SK-N-SH treated with all-trans-retinoic acid at 6 μM for 48 hours (cell line): ENCODE data around the gene GSS.

Experiments
- ATAC-seq: fragments of 200-7000 bp; cut with Tn5 transposase; 3 replicates; pipeline ENCODE4 v1.9.1; 2020; ENCODE audit warnings: mild to moderate bottlenecking, moderate library complexity
- ARNTL ChIP-seq: fragments of 450-650 bp; formaldehyde crosslinking; IDR thresholded peaks from 2 replicates; pipeline ENCODE4 v1.5.0; 2020; ENCODE audit warnings: low read depth, mild to moderate bottlenecking, moderate library complexity, borderline replicate concordance
- BACH2 ChIP-seq: fragments of 250-450 bp; sonication (Bioruptor Pico); IDR thresholded peaks from 2 replicates; pipeline ENCODE4 v1.9.0; 2021; ENCODE audit warnings: mild to moderate bottlenecking, borderline replicate concordance
- CSDC2 ChIP-seq: fragments of 250-450 bp; sonication (Bioruptor Pico); IDR thresholded peaks from 2 replicates; pipeline ENCODE4 v1.5.0; 2020; ENCODE audit warnings: mild to moderate bottlenecking, moderate library complexity
- CSRNP3 ChIP-seq: fragments of 250-450 bp; sonication (Bioruptor Pico); IDR thresholded peaks from 2 replicates; pipeline ENCODE4 v1.5.1; 2021; ENCODE audit warnings: mild to moderate bottlenecking, moderate library complexity
- ESRRG ChIP-seq: fragments of 250-450 bp; sonication (Bioruptor Pico); IDR thresholded peaks from 2 replicates; pipeline ENCODE4 v1.6.1; 2021; ENCODE audit warnings: mild to moderate bottlenecking
- GLIS3 ChIP-seq: fragments of 250-450 bp; sonication (Bioruptor Pico); IDR thresholded peaks from 2 replicates; pipeline ENCODE4 v1.5.0; 2020; ENCODE audit warnings: mild to moderate bottlenecking, moderate library complexity
- ISL1 ChIP-seq: fragments of 250-450 bp; sonication (Bioruptor Pico); IDR thresholded peaks from 2 replicates; pipeline ENCODE4 v2.1.2; 2022; ENCODE audit warnings: mild to moderate bottlenecking, moderate library complexity
- OSR1 ChIP-seq: fragments of 250-450 bp; sonication (Bioruptor Pico); IDR thresholded peaks from 2 replicates; pipeline ENCODE4 v1.8.0; 2022; ENCODE audit warnings: moderate library complexity, mild to moderate bottlenecking, inconsistent platforms
- PATZ1 ChIP-seq: fragments of 250-450 bp; sonication (Bioruptor Pico); IDR thresholded peaks from 2 replicates; pipeline ENCODE4 v1.8.0; 2020; ENCODE audit warnings: mild to moderate bottlenecking, moderate library complexity, borderline replicate concordance
- POU6F1 ChIP-seq: fragments of 250-450 bp; sonication (Bioruptor Pico); IDR thresholded peaks from 2 replicates; pipeline ENCODE4 v1.8.0; 2021; ENCODE audit warnings: low read depth, mild to moderate bottlenecking, moderate library complexity, borderline replicate concordance
- PPARA ChIP-seq: fragments of 250-450 bp; sonication (Bioruptor Pico); IDR thresholded peaks from 2 replicates; pipeline ENCODE4 v1.5.0; 2020; ENCODE audit warnings: mild to moderate bottlenecking, borderline replicate concordance
- RARB ChIP-seq: fragments of 250-450 bp; sonication (Bioruptor Pico); IDR thresholded peaks from 2 replicates; pipeline ENCODE4 v1.8.0; 2021; ENCODE audit warnings: mild to moderate bottlenecking, moderate library complexity
- SNAI2 ChIP-seq: fragments of 250-450 bp; sonication (Bioruptor Pico); IDR thresholded peaks from 2 replicates; pipeline ENCODE4 v1.5.0; 2020; ENCODE audit warnings: mild to moderate bottlenecking, moderate library complexity
- TCF4 ChIP-seq: fragments of 250-450 bp; sonication (Bioruptor Pico); IDR thresholded peaks from 2 replicates; pipeline ENCODE4 v1.8.0; 2021; ENCODE audit warnings: mild to moderate bottlenecking, moderate library complexity, borderline replicate concordance
- TOX ChIP-seq: fragments of 250-450 bp; sonication (Bioruptor Pico); IDR thresholded peaks from 2 replicates; pipeline ENCODE4 v1.8.0; 2021; ENCODE audit warnings: mild to moderate bottlenecking, moderate library complexity, borderline replicate concordance
- TSHZ2 ChIP-seq: fragments of 250-450 bp; sonication (Bioruptor Pico); IDR thresholded peaks from 2 replicates; pipeline ENCODE4 v1.5.0; 2020; ENCODE audit warnings: mild to moderate bottlenecking, moderate library complexity
- ZC3H10 ChIP-seq: fragments of 250-450 bp; sonication (Bioruptor Pico); IDR thresholded peaks from 2 replicates; pipeline ENCODE4 v1.5.1; 2021; ENCODE audit warnings: mild to moderate bottlenecking, moderate library complexity
- ZFP3 ChIP-seq: fragments of 250-450 bp; sonication (Bioruptor Pico); IDR thresholded peaks from 2 replicates; pipeline ENCODE4 v1.5.0; 2020; ENCODE audit warnings: mild to moderate bottlenecking, moderate library complexity
- ZNF565 ChIP-seq: fragments of 450-650 bp; formaldehyde crosslinking; conservative IDR thresholded peaks from 2 replicates; pipeline ENCODE4 v1.5.0; 2020; ENCODE audit warnings: low read depth, mild to moderate bottlenecking, moderate library complexity
- ZNF70 ChIP-seq: fragments of 450-650 bp; formaldehyde crosslinking; IDR thresholded peaks from 2 replicates; pipeline ENCODE4 v1.5.0; 2020; ENCODE audit warnings: mild to moderate bottlenecking, moderate library complexity
- ZNF8 ChIP-seq: fragments of 450-650 bp; formaldehyde crosslinking; IDR thresholded peaks from 2 replicates; pipeline ENCODE4 v1.5.0; 2020; ENCODE audit warnings: mild to moderate bottlenecking, moderate library complexity

The GSS gene

GRCh38 chr20:34995192-34995591, 39.6 kb upstream of the GSS start:
- no peak for ATAC-seq
- TF ChIP-seq TCF4 (CRISPR knock-in tag) = no peak
- no peak for TF ChIP-seq ARNTL (CRISPR knock-in tag)
- TF ChIP-seq ZNF565 = no peak
- no peak for TF ChIP-seq SNAI2
- TF ChIP-seq ZC3H10 (CRISPR knock-in tag) = no peak
- TF ChIP-seq TOX (CRISPR knock-in tag) = no peak
- TF ChIP-seq POU6F1 = no peak
- no peak for TF ChIP-seq ISL1 (CRISPR knock-in tag)
- TF ChIP-seq ZNF8 (CRISPR knock-in tag) = no peak
- no peak for TF ChIP-seq PATZ1 (CRISPR knock-in tag)
- no peak for TF ChIP-seq BACH2 (CRISPR knock-in tag)
- TF ChIP-seq CSRNP3 (CRISPR knock-in tag) = no peak
- TF ChIP-seq ESRRG (CRISPR knock-in tag) = no peak
- no peak for TF ChIP-seq RARB (CRISPR knock-in tag)
- no peak for TF ChIP-seq ZFP3
- no peak for TF ChIP-seq GLIS3 (CRISPR knock-in tag)
- no peak for TF ChIP-seq ZNF70 (CRISPR knock-in tag)
- no peak for TF ChIP-seq OSR1 (CRISPR knock-in tag)

- TF ChIP-seq PPARA (no peak), ZNF8 (CRISPR knock-in tag) (no peak), ARNTL (CRISPR knock-in tag) (no peak), TOX (CRISPR knock-in tag) (no peak), ZFP3 (no peak), ISL1 (CRISPR knock-in tag) (no peak), TCF4 (CRISPR knock-in tag) (no peak), ZNF565 (no peak), CSDC2 (CRISPR knock-in tag) (no peak), SNAI2 (no peak), OSR1 (CRISPR knock-in tag) (no peak), ZNF70 (CRISPR knock-in tag) (no peak), ESRRG (CRISPR knock-in tag) (no peak), GLIS3 (CRISPR knock-in tag) (no peak), TSHZ2 (no peak), RARB (CRISPR knock-in tag) (no peak), CSRNP3 (CRISPR knock-in tag) (no peak)
- TF ChIP-seq, all 23 proteins: peak for 0
- no peak; the same call in 2 of the 3 replicates for ATAC-seq
Observed at GRCh38 chr20:34994509-34995131, 39.0 kb upstream of the GSS start.
